Measurements from ENCODE around the gene ASB8. TPM values are rescaled to one million over a fixed set of nuclear protein-coding genes. Genes with fewer than 3 reads are reported as not detected.

Gene ASB8
- total RNA-seq, 1 donor from 2014 or later = 80.3 TPM

- Histone ChIP-seq H3K27me3 (ENCODE audit: low read depth) (peaks cover 57% of the 10 kb centered on the region), H3K4me3 (no peak overlapping the region), H3K36me3 (no peaks in the 10 kb centered on the region), H3K9me3 (replicated peaks) (no peaks in the 10 kb centered on the region), H3K27ac (replicated peaks) (peak overlapping the region; percentile 37), H3K4me1 (no peaks in the 10 kb centered on the region)
- TF ChIP-seq CTCF (IDR thresholded peaks at IDR 0.05; ENCODE audit: borderline replicate concordance) = no peak
- intact Hi-C loops (cut with micrococcal nuclease) = no loop called here
- no peak for DNase-seq
Measured at GRCh38 chr12:48176417-48176751, 19.1 kb upstream of the ASB8 start.

- peaks cover 51% of the 10 kb centered on the region for H3K27me3 ChIP-seq (ENCODE audit: low read depth)
- H3K36me3 ChIP-seq = no peaks in the 10 kb centered on the region
- no peak for TF ChIP-seq CTCF (IDR thresholded peaks at IDR 0.05; ENCODE audit: borderline replicate concordance)
- DNase-seq = no peak
- H3K4me3 ChIP-seq = no peak overlapping the region
- intact Hi-C loops (cut with micrococcal nuclease) = no loop called here
- H3K9me3 ChIP-seq (replicated peaks) = no peaks in the 10 kb centered on the region
- peak overlapping the region; percentile 37 for H3K27ac ChIP-seq (replicated peaks)
- H3K4me1 ChIP-seq = no peaks in the 10 kb centered on the region
Measured at GRCh38 chr12:48175613-48176416, 18.5 kb upstream of the ASB8 start.

GRCh38 chr12:48169011-48169410 lies 11.7 kb upstream of the ASB8 start:
- no peak for TF ChIP-seq CTCF (IDR thresholded peaks at IDR 0.05; ENCODE audit: borderline replicate concordance)
- H3K4me3 ChIP-seq = no peak overlapping the region
- intact Hi-C loops (cut with micrococcal nuclease) = loop anchor here (5.0 kb wide), 1 partner anchor 87 kb away; no protein-coding TSS in a partner anchor
- H3K27ac ChIP-seq (replicated peaks) = no peak overlapping the region
- peaks cover 10% of the 10 kb centered on the region for H3K27me3 ChIP-seq (ENCODE audit: low read depth)
- H3K9me3 ChIP-seq (replicated peaks) = no peaks in the 10 kb centered on the region
- H3K4me1 ChIP-seq = no peaks in the 10 kb centered on the region
- H3K36me3 ChIP-seq = no peaks in the 10 kb centered on the region
- no peak for DNase-seq

- Histone ChIP-seq H3K9me3 (replicated peaks) (no peaks in the 10 kb centered on the region), H3K36me3 (no peaks in the 10 kb centered on the region), H3K27ac (replicated peaks) (no peak overlapping the region), H3K27me3 (ENCODE audit: low read depth) (peaks cover 10% of the 10 kb centered on the region), H3K4me1 (peaks cover 7% of the 10 kb centered on the region), H3K4me3 (no peak overlapping the region)
- intact Hi-C loops (cut with micrococcal nuclease) = loop anchor here (5.0 kb wide), 1 partner anchor 83 kb away; no protein-coding TSS in a partner anchor
- peak; percentile 97 for TF ChIP-seq CTCF (IDR thresholded peaks at IDR 0.05; ENCODE audit: borderline replicate concordance)
- DNase-seq = no peak
Measured at GRCh38 chr12:48165089-48165981, 8.0 kb upstream of the ASB8 start.

GRCh38 chr12:48164451-48164850 lies 7.1 kb upstream of the ASB8 start:
- intact Hi-C loops (cut with micrococcal nuclease) = no loop called here
- Histone ChIP-seq H3K9me3 (replicated peaks) (no peaks in the 10 kb centered on the region), H3K27me3 (ENCODE audit: low read depth) (peaks cover 10% of the 10 kb centered on the region), H3K4me1 (peaks cover 8% of the 10 kb centered on the region), H3K36me3 (no peaks in the 10 kb centered on the region), H3K27ac (replicated peaks) (no peak overlapping the region), H3K4me3 (no peak overlapping the region)
- TF ChIP-seq CTCF (IDR thresholded peaks at IDR 0.05; ENCODE audit: borderline replicate concordance) = no peak
- no peak for DNase-seq

Data from left ventricle myocardium inferior (tissue), 1 donor.